Head of caudate nucleus (tissue), 42 donors: ENCODE data around the gene KARS1.
A peak's percentile ranks its signal among the peaks of the same experiment; 100 is the strongest.

Source experiments
- DNase-seq, 42 donors: peaks; one replicate each; pipeline versions ENCODE4 v3.0.0 to v3.0.0-alpha.2; 2020 to 2021; ENCODE audit warnings: mixed read lengths in 7 of 42
- intact Hi-C: fragments of 100-400 bp; cut with DNase I; formaldehyde crosslinking; loops from one replicate; pipeline ENCODE4 v1.15.0; 2022

The KARS1 gene

GRCh38 chr16:75647492-75648264, at the start of gene KARS1, which contains the start of gene TERF2IP:
KARS1 (minus strand) TSS chr16:75647665; CDS start chr16:75647639, 26 bp downstream.
TERF2IP (plus strand) TSS chr16:75647773; CDS start chr16:75647883, 110 bp downstream.
- intact Hi-C loops, result no loop called here
- DNase-seq, result peak; percentile 87 to 98 (median 95)

GRCh38 chr16:75695708-75696107, 48.2 kb upstream of the KARS1 start:
- DNase-seq, result peak in 1 of 42 donors; percentile 27
- intact Hi-C loops, result no loop called here

GRCh38 chr16:75687361-75687760, 39.9 kb upstream of the KARS1 start:
- intact Hi-C loops, result no loop called here
- no peak for DNase-seq

GRCh38 chr16:75682308-75682707, 34.8 kb upstream of the KARS1 start:
- intact Hi-C loops, result no loop called here
- peak in 1 of 42 donors; percentile 27 for DNase-seq

- intact Hi-C loops, result no loop called here
- DNase-seq, result no peak
Observed at GRCh38 chr16:75679366-75679765, 31.9 kb upstream of the KARS1 start.

GRCh38 chr16:75676909-75677308, 29.4 kb upstream of the KARS1 start, which contains the start of gene CPHXL2:
CPHXL2 (minus strand) TSS chr16:75677009; CDS start chr16:75676999, 10 bp downstream.
- intact Hi-C loops, result no loop called here

GRCh38 chr16:75667503-75667902, 20.0 kb upstream of the KARS1 start:
- DNase-seq, result peak in 1 of 42 donors; percentile 20
- intact Hi-C loops, result no loop called here

More at GRCh38 chr16:75676909-75677308, 29.4 kb upstream of the KARS1 start, which contains the start of gene CPHXL2:
- DNase-seq, result no peak

- intact Hi-C loops, result no loop called here
- peak in 8 of 42 donors; percentile 17 to 46 (median 22) for DNase-seq
Observed at GRCh38 chr16:75660726-75661302, 13.3 kb upstream of the KARS1 start.

- intact Hi-C loops, result no loop called here
Observed at GRCh38 chr16:75660321-75660720, 12.9 kb upstream of the KARS1 start.

GRCh38 chr16:75658175-75658574, 10.7 kb upstream of the KARS1 start:
- intact Hi-C loops, result no loop called here
- DNase-seq, result no peak

More at GRCh38 chr16:75660321-75660720, 12.9 kb upstream of the KARS1 start:
- peak in 40 of 42 donors; percentile 10 to 81 (median 61) for DNase-seq

- DNase-seq, result no peak
- intact Hi-C loops, result no loop called here
Observed at GRCh38 chr16:75653922-75654321, 6.5 kb upstream of the KARS1 start.

GRCh38 chr16:75648265-75649076, 1.0 kb upstream of the KARS1 start:
- peak; percentile 79 to 96 (median 89) for DNase-seq
- intact Hi-C loops, result no loop called here

- DNase-seq, result no peak
- intact Hi-C loops, result no loop called here
Observed at GRCh38 chr16:75647112-75647491, 363 bp downstream of the KARS1 start.

- intact Hi-C loops, result no loop called here
- no peak for DNase-seq
Observed at GRCh38 chr16:75644240-75645012, 3.0 kb downstream of the KARS1 start.

- intact Hi-C loops, result no loop called here
- DNase-seq, result no peak
Observed at GRCh38 chr16:75640598-75640997, 6.9 kb downstream of the KARS1 start.

GRCh38 chr16:75635036-75635435, 12.4 kb downstream of the KARS1 start:
- intact Hi-C loops, result no loop called here
- DNase-seq, result no peak

- DNase-seq, result no peak
- intact Hi-C loops, result no loop called here
Observed at GRCh38 chr16:75632857-75633256, 14.6 kb downstream of the KARS1 start.

GRCh38 chr16:75630052-75630451, 17.4 kb downstream of the KARS1 start:
- intact Hi-C loops, result no loop called here
- DNase-seq, result no peak

- DNase-seq, result no peak
- intact Hi-C loops, result loop anchor here (10.0 kb wide), 2 partner anchors 164 to 194 kb away; partner anchors contain the start of genes CFDP1 and TMEM170A
Observed at GRCh38 chr16:75629132-75629531, 18.3 kb downstream of the KARS1 start.
